KOPT-K1 (cell line): ENCODE data around the gene ISCU.

Experiments
- H3K27ac ChIP-seq: fragments of 200-600 bp; sonication (generic); 2 replicates; pipeline ENCODE4 v1.5.1; 2016; ENCODE audit warnings: antibody characterized with exemption, mild to moderate bottlenecking, low read depth, low read length; ENCODE audit not compliant: poor library complexity, severe bottlenecking
- H3K36me3 ChIP-seq: fragments of 200-600 bp; sonication (generic); 2 replicates; pipeline ENCODE4 v1.5.1; 2017; ENCODE audit warnings: antibody characterized with exemption, mild to moderate bottlenecking, low read length, moderate library complexity; ENCODE audit not compliant: insufficient read depth
- H3K9me3 ChIP-seq: fragments of 200-600 bp; sonication (generic); 2 replicates; pipeline ENCODE4 v1.5.1; 2017; ENCODE audit warnings: antibody characterized with exemption, low read length, mild to moderate bottlenecking; ENCODE audit not compliant: insufficient read depth, poor library complexity, severe bottlenecking

Gene ISCU

GRCh38 chr12:108560752-108561719 is 1.4 kb upstream of the ISCU start, which contains the start of gene SART3:
SART3 (minus strand) TSS chr12:108561173; CDS start chr12:108561154, 19 bp downstream.
- Histone ChIP-seq H3K36me3 (peaks cover 53% of the 10 kb centered on the region), H3K27ac (peak within 1 kb of the TSS; percentile 87), H3K9me3 (no peaks in the 10 kb centered on the region)

DNA sequence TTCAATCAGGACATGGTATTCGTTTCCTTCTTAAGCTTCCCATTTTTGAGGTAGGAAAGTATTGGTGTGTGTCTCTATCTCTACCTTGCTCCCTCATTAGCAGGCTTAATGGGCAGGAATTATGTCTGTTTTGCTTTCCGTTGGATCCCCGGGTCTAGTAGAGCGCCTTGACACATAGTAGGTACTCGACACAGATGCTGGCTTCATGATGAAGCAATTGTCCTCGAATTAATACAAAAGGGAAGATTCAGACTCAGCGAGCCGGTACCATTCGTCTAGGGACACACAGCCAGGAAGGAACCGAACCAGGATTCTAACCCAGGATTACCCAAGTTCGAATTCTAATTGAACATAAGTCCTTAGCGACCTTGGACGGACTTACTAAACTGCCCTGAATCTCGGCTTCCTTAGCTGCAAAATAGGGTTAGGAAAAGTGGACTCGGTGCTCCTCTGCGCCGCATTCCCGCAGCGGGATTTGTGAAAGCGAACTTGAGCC is 496 bp upstream of the ISCU start:
- Histone ChIP-seq H3K27ac (peak overlapping the region; percentile 87), H3K9me3 (no peaks in the 10 kb centered on the region), H3K36me3 (peaks cover 53% of the 10 kb centered on the region)

DNA sequence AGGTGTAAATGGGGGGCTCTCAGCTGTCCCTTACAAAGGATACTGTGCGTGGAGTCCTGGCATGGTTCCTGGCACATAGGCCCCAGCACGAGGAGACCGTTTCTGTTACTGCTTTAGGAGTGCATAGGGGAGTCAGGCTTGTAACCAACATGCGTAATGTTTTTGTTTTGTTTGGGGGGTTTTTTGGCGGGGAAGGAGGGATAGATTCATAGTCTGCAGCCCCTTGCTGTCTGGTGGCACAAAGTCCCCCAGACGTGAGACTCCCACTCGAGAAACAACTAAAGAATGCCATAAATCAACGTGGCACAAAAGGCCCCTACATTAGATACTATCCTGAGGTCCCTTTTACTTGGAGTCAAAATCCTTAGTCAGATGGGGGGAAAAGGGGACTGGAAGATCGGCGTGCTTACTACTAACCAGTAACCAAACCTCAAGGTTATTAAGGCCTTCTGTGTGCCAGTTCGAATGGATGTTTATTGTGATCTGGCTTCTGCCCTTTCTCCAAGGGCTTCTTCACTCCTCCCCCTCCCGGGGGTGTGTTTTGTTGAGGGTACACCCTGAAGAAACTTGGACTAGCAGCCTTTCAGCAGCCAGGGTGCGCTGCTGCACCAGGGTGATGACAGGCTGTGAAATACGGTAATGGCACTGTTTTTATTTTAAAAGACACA is 874 bp downstream of the ISCU start:
- H3K27ac ChIP-seq: peak overlapping the region; percentile 87
- H3K9me3 ChIP-seq: no peaks in the 10 kb centered on the region
- H3K36me3 ChIP-seq: peaks cover 53% of the 10 kb centered on the region

DNA sequence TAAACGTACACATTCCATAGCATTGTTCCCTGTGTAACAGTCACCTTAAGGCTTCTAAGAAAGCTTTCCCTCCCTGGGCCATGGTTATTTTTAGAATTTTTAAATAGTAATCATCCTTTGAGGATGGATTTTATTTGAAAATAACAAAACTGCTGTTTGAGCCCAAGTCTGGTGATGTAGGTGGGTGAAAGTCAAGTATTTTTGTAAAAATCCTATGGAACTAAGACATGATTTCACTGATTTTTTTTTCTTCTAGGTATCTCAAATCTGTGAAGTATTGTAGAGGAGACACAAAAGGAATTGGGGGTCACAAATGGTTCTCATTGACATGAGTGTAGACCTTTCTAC is 1.4 kb downstream of the ISCU start:
- peaks cover 51% of the 10 kb centered on the region for H3K36me3 ChIP-seq
- H3K27ac ChIP-seq: peak overlapping the region; percentile 87
- H3K9me3 ChIP-seq: no peaks in the 10 kb centered on the region

GRCh38 chr12:108564724-108565123 is 2.3 kb downstream of the ISCU start:
- Histone ChIP-seq H3K9me3 (no peaks in the 10 kb centered on the region), H3K36me3 (peaks cover 50% of the 10 kb centered on the region), H3K27ac (peak overlapping the region; percentile 87)

DNA sequence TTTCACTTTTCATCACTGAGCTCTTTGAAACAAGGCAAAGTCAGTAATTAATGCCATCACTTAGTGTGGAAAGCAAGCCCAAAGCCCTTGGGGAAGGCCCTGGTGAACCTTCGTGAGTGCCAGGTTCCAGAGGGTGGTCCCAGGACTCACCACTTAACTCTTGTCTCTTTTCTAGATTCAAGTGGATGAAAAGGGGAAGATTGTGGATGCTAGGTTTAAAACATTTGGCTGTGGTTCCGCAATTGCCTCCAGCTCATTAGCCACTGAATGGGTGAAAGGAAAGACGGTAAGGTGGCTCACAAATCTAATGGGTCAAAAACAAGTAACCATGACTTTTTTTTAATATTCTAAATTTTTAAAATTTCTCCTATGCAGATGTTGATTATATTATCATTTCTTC is 2.8 kb downstream of the ISCU start:
- H3K9me3 ChIP-seq: no peaks in the 10 kb centered on the region
- peaks cover 54% of the 10 kb centered on the region for H3K36me3 ChIP-seq
- peak overlapping the region; percentile 87 for H3K27ac ChIP-seq

DNA sequence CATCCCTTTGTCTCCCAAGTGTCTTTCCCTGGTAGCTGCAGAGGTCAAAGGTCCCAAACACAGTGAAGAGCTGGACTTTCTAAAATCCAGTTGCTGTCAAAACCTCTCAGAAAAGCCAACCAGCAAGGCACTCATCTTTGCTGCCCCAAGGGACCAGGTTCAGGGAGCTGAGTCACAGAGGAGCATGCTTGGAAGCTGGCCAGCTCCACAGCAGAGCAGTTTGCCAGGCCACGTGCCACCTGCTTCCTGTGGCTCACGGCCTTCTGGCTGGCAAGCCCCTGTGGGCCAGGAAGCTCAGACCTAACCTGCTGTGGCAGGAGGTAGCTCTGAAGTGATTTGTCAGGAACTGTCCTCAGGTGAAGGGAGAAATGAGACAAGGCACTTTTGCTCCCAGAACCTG is 3.6 kb downstream of the ISCU start:
- no peaks in the 10 kb centered on the region for H3K9me3 ChIP-seq
- H3K27ac ChIP-seq: peak overlapping the region; percentile 87
- H3K36me3 ChIP-seq: peaks cover 57% of the 10 kb centered on the region

DNA sequence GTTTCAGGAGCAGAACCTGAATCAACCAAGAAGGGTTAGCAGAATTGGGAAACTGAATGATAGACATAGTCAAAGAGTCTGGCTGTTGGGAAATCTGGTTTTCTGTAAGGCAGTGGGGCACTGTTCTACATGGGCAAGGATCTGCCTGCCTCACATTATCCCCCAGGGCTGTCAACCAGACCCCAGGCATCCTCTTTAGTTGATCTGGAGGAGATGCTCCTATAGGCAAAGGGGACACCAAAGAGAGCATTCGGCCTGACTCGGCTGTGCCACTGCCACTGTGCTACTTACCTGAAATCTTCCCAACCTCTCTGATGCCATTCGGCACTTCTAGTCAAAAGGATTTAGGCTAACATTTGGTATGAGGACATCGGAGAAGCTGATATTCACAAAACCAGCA is 4.1 kb downstream of the ISCU start:
- H3K9me3 ChIP-seq: no peaks in the 10 kb centered on the region
- peaks cover 57% of the 10 kb centered on the region for H3K36me3 ChIP-seq
- peak overlapping the region; percentile 87 for H3K27ac ChIP-seq

GRCh38 chr12:108567406-108568337 is 5.3 kb downstream of the ISCU start:
- no peaks in the 10 kb centered on the region for H3K9me3 ChIP-seq
- H3K27ac ChIP-seq: peak overlapping the region; percentile 87
- H3K36me3 ChIP-seq: peaks cover 57% of the 10 kb centered on the region

GRCh38 chr12:108568338-108569154 is 6.2 kb downstream of the ISCU start:
- H3K9me3 ChIP-seq: no peaks in the 10 kb centered on the region
- H3K27ac ChIP-seq: peak overlapping the region; percentile 87
- peaks cover 57% of the 10 kb centered on the region for H3K36me3 ChIP-seq

DNA sequence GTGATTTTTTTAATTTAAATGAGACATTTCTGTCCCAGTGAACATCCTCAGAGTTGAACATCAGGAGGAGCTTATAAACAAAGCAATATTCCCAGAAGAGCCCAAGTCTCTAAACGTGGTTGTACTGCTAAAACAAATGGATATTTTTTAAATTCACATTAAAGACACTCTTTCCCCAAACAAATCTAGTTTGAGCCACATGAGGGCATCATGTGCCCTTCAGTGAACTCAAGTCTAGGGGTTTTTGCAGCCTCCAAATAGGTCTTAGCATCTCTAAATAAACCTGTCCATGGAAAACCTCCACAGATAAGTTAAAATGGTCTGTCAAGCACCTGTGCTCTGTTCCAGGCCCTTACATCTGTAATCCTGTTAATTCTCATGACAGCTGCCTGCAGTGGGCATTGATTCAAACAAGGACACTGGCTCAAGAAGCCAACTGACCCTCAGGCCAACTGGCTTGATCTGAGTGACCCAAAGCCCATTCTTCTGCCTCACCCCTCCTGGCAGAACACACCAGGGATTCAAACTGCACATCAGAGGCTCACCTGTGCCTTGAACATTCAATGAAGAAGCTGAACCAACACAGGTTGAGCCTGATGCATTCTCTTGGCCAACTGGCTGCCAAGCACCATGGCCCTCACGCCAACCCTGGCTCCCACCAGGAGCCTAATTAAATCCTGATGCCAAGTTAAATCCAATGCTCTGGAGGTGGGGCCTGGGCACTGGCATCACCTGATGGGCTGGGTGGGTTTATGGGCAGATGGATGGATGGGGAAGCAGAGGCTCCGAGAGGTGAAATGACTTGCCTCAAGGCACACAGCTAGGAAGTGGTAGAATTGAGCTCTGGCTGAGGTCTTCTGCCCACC is 8.6 kb downstream of the ISCU start:
- peak overlapping the region; percentile 87 for H3K27ac ChIP-seq
- peaks cover 36% of the 10 kb centered on the region for H3K36me3 ChIP-seq
- H3K9me3 ChIP-seq: no peaks in the 10 kb centered on the region

GRCh38 chr12:108571609-108572165 is 9.3 kb downstream of the ISCU start:
- Histone ChIP-seq H3K9me3 (no peaks in the 10 kb centered on the region), H3K27ac (no peak overlapping the region)

GRCh38 chr12:108572166-108572790 is 9.9 kb downstream of the ISCU start:
- Histone ChIP-seq H3K9me3 (no peaks in the 10 kb centered on the region), H3K27ac (no peak overlapping the region), H3K36me3 (peaks cover 23% of the 10 kb centered on the region)

More at GRCh38 chr12:108571609-108572165, 9.3 kb downstream of the ISCU start:
- peaks cover 29% of the 10 kb centered on the region for H3K36me3 ChIP-seq
